ENCODE measurements around the gene MS4A8.

Gene MS4A8

GRCh38 chr11:60719391-60719790, 20.0 kb downstream of the MS4A8 start:
- Histone ChIP-seq H3K9ac (ENCODE audit: low read depth in 1 of 2, low read length in 2 of 2) (no peak overlapping the region), H3K4me1 (ENCODE audit: control insufficient read depth in 1 of 2, insufficient read depth in 2 of 2, low read length in 2 of 2) (peaks cover 19 to 21% of the 10 kb centered on the region in 2 donors), H3K9me3 (ENCODE audit: control insufficient read depth in 1 of 2, low read length in 2 of 2) (peaks cover 7 to 12% of the 10 kb centered on the region in 2 donors), H3K36me3 (ENCODE audit: control insufficient read depth in 1 of 2, insufficient read depth in 2 of 2, low read length in 2 of 2) (no peaks in the 10 kb centered on the region), H3K27me3 (ENCODE audit: control insufficient read depth in 1 of 2, insufficient read depth in 2 of 2, low read length in 2 of 2) (no peaks in the 10 kb centered on the region), H3K27ac (ENCODE audit: low read depth, low read length) (peak overlapping the region; percentile 43), H3K4me3 (ENCODE audit: low read depth in 1 of 2, low read length in 2 of 2) (no peak overlapping the region)

- Histone ChIP-seq H3K4me1 (ENCODE audit: control insufficient read depth in 1 of 2, insufficient read depth in 2 of 2, low read length in 2 of 2) (peaks cover 19 to 21% of the 10 kb centered on the region in 2 donors), H3K9me3 (ENCODE audit: control insufficient read depth in 1 of 2, low read length in 2 of 2) (peaks cover 7 to 12% of the 10 kb centered on the region in 2 donors), H3K9ac (ENCODE audit: low read depth in 1 of 2, low read length in 2 of 2) (no peak overlapping the region), H3K36me3 (ENCODE audit: control insufficient read depth in 1 of 2, insufficient read depth in 2 of 2, low read length in 2 of 2) (no peaks in the 10 kb centered on the region), H3K27me3 (ENCODE audit: control insufficient read depth in 1 of 2, insufficient read depth in 2 of 2, low read length in 2 of 2) (no peaks in the 10 kb centered on the region), H3K27ac (ENCODE audit: low read depth, low read length) (no peak overlapping the region), H3K4me3 (ENCODE audit: low read depth in 1 of 2, low read length in 2 of 2) (no peak overlapping the region)
Measured at GRCh38 chr11:60720460-60720859, 21.0 kb downstream of the MS4A8 start.

DNA sequence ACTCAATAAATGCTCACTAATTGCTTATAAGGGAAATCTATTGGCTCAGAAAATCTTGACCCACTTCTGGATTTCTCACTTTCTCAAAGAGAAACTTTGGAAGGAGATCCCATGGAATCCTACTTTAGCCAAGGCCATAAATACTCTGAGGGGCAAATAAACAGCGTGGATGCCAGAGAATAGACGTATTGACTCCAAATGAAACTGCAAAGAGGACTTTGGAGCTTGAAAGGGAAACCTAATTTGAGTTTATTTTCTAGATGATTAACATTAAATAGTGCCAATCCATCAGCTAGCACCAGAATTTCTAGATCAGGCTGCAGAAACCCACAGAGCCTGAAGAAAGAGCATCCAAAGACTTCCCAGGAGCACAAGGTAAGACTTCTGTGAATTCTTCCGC, 25.0 kb downstream of the MS4A8 start, which contains the start of gene MS4A18:
Gene MS4A18, plus strand, starts transcription at position 301 of the 400 bp plus-strand sequence.
- Histone ChIP-seq H3K9me3 (ENCODE audit: control insufficient read depth in 1 of 2, low read length in 2 of 2) (no peaks in the 10 kb centered on the region), H3K36me3 (ENCODE audit: control insufficient read depth in 1 of 2, insufficient read depth in 2 of 2, low read length in 2 of 2) (no peaks in the 10 kb centered on the region), H3K4me3 (ENCODE audit: low read depth in 1 of 2, low read length in 2 of 2) (no peak within 1 kb of the TSS), H3K9ac (ENCODE audit: low read depth in 1 of 2, low read length in 2 of 2) (no peak within 1 kb of the TSS), H3K27me3 (ENCODE audit: control insufficient read depth in 1 of 2, insufficient read depth in 2 of 2, low read length in 2 of 2) (peaks cover 0 to 6% of the 10 kb centered on the region in 2 donors), H3K4me1 (ENCODE audit: control insufficient read depth in 1 of 2, insufficient read depth in 2 of 2, low read length in 2 of 2) (peaks cover 12 to 13% of the 10 kb centered on the region in 2 donors), H3K27ac (ENCODE audit: low read depth, low read length) (no peak within 1 kb of the TSS)

GRCh38 chr11:60725592-60725991, 26.2 kb downstream of the MS4A8 start:
- no peak overlapping the region for H3K9ac ChIP-seq (ENCODE audit: low read depth in 1 of 2, low read length in 2 of 2)

GRCh38 chr11:60731586-60731985, 32.2 kb downstream of the MS4A8 start:
- no peaks in the 10 kb centered on the region for H3K4me1 ChIP-seq (ENCODE audit: control insufficient read depth in 1 of 2, insufficient read depth in 2 of 2, low read length in 2 of 2)
- H3K36me3 ChIP-seq (ENCODE audit: control insufficient read depth in 1 of 2, insufficient read depth in 2 of 2, low read length in 2 of 2): no peaks in the 10 kb centered on the region
- H3K27ac ChIP-seq (ENCODE audit: low read depth, low read length): no peak overlapping the region
- no peak overlapping the region for H3K4me3 ChIP-seq (ENCODE audit: low read depth in 1 of 2, low read length in 2 of 2)
- H3K9me3 ChIP-seq (ENCODE audit: control insufficient read depth in 1 of 2, low read length in 2 of 2): no peaks in the 10 kb centered on the region
- H3K9ac ChIP-seq (ENCODE audit: low read depth in 1 of 2, low read length in 2 of 2): no peak overlapping the region
- H3K27me3 ChIP-seq (ENCODE audit: control insufficient read depth in 1 of 2, insufficient read depth in 2 of 2, low read length in 2 of 2): peaks cover 0 to 6% of the 10 kb centered on the region in 2 donors

More at GRCh38 chr11:60725592-60725991, 26.2 kb downstream of the MS4A8 start:
- H3K9me3 ChIP-seq (ENCODE audit: control insufficient read depth in 1 of 2, low read length in 2 of 2): no peaks in the 10 kb centered on the region
- peaks cover 3 to 4% of the 10 kb centered on the region in 2 donors for H3K4me1 ChIP-seq (ENCODE audit: control insufficient read depth in 1 of 2, insufficient read depth in 2 of 2, low read length in 2 of 2)
- no peaks in the 10 kb centered on the region for H3K36me3 ChIP-seq (ENCODE audit: control insufficient read depth in 1 of 2, insufficient read depth in 2 of 2, low read length in 2 of 2)
- no peak overlapping the region for H3K4me3 ChIP-seq (ENCODE audit: low read depth in 1 of 2, low read length in 2 of 2)
- H3K27me3 ChIP-seq (ENCODE audit: control insufficient read depth in 1 of 2, insufficient read depth in 2 of 2, low read length in 2 of 2): peaks cover 0 to 6% of the 10 kb centered on the region in 2 donors
- H3K27ac ChIP-seq (ENCODE audit: low read depth, low read length): no peak overlapping the region

GRCh38 chr11:60734279-60734678, 34.9 kb downstream of the MS4A8 start:
- Histone ChIP-seq H3K4me3 (ENCODE audit: low read depth in 1 of 2, low read length in 2 of 2) (no peak overlapping the region), H3K36me3 (ENCODE audit: control insufficient read depth in 1 of 2, insufficient read depth in 2 of 2, low read length in 2 of 2) (no peaks in the 10 kb centered on the region), H3K27ac (ENCODE audit: low read depth, low read length) (no peak overlapping the region), H3K27me3 (ENCODE audit: control insufficient read depth in 1 of 2, insufficient read depth in 2 of 2, low read length in 2 of 2) (no peaks in the 10 kb centered on the region), H3K9ac (ENCODE audit: low read depth in 1 of 2, low read length in 2 of 2) (no peak overlapping the region), H3K9me3 (ENCODE audit: control insufficient read depth in 1 of 2, low read length in 2 of 2) (no peaks in the 10 kb centered on the region), H3K4me1 (ENCODE audit: control insufficient read depth in 1 of 2, insufficient read depth in 2 of 2, low read length in 2 of 2) (no peaks in the 10 kb centered on the region)

DNA sequence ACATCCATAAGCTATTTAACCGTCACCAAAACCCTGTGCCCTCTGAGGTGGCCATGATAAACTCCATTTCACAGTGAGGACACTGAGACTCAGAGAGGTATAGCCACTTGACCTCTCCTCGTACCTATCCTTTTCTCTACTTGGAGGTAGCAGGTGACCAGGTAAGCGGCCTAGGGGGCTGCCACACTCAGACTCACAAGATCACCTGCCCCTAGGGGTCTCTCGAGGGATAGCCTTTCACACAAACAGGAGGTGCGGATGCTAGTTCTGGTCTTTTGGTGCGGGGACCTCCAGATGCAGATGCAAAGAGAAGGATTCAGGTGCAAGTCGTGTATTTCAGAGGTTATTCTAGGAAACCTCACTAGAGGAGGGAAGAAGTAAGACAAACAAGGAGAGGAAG, 39.7 kb downstream of the MS4A8 start:
- H3K4me3 ChIP-seq (ENCODE audit: low read depth in 1 of 2, low read length in 2 of 2): no peak overlapping the region
- no peaks in the 10 kb centered on the region for H3K9me3 ChIP-seq (ENCODE audit: control insufficient read depth in 1 of 2, low read length in 2 of 2)
- no peaks in the 10 kb centered on the region for H3K27me3 ChIP-seq (ENCODE audit: control insufficient read depth in 1 of 2, insufficient read depth in 2 of 2, low read length in 2 of 2)
- no peak overlapping the region for H3K9ac ChIP-seq (ENCODE audit: low read depth in 1 of 2, low read length in 2 of 2)
- H3K4me1 ChIP-seq (ENCODE audit: control insufficient read depth in 1 of 2, insufficient read depth in 2 of 2, low read length in 2 of 2): peaks cover 5 to 11% of the 10 kb centered on the region in 2 donors
- no peak overlapping the region for H3K27ac ChIP-seq (ENCODE audit: low read depth, low read length)
- no peaks in the 10 kb centered on the region for H3K36me3 ChIP-seq (ENCODE audit: control insufficient read depth in 1 of 2, insufficient read depth in 2 of 2, low read length in 2 of 2)

DNA sequence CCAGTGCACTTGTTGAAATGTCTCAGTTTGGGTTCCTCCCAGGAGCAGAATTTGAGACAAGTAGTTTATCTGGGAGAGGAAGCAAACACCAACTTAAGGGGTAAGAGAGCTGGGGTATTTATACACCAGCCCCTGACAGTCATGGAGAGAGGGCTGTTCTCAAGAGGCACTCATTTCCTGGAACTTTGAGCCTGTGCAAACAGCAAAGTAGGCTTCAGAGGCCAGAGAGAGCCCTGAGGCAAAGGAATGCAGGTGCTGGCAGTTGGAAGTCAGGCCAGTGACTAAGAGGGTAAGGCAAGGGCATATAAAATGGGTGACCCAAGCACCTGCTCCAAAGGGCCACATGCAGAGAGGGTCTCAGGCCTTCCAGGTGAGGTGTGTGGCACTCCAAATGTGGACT, 41.2 kb downstream of the MS4A8 start:
- Histone ChIP-seq H3K4me1 (ENCODE audit: control insufficient read depth in 1 of 2, insufficient read depth in 2 of 2, low read length in 2 of 2) (peaks cover 5 to 11% of the 10 kb centered on the region in 2 donors), H3K27me3 (ENCODE audit: control insufficient read depth in 1 of 2, insufficient read depth in 2 of 2, low read length in 2 of 2) (no peaks in the 10 kb centered on the region), H3K4me3 (ENCODE audit: low read depth in 1 of 2, low read length in 2 of 2) (no peak overlapping the region), H3K27ac (ENCODE audit: low read depth, low read length) (no peak overlapping the region), H3K36me3 (ENCODE audit: control insufficient read depth in 1 of 2, insufficient read depth in 2 of 2, low read length in 2 of 2) (no peaks in the 10 kb centered on the region), H3K9me3 (ENCODE audit: control insufficient read depth in 1 of 2, low read length in 2 of 2) (no peaks in the 10 kb centered on the region), H3K9ac (ENCODE audit: low read depth in 1 of 2, low read length in 2 of 2) (no peak overlapping the region)

GRCh38 chr11:60741421-60741820, 42.0 kb downstream of the MS4A8 start:
- H3K27ac ChIP-seq (ENCODE audit: low read depth, low read length): no peak overlapping the region
- H3K36me3 ChIP-seq (ENCODE audit: control insufficient read depth in 1 of 2, insufficient read depth in 2 of 2, low read length in 2 of 2): no peaks in the 10 kb centered on the region
- no peak overlapping the region for H3K9ac ChIP-seq (ENCODE audit: low read depth in 1 of 2, low read length in 2 of 2)
- H3K9me3 ChIP-seq (ENCODE audit: control insufficient read depth in 1 of 2, low read length in 2 of 2): no peaks in the 10 kb centered on the region
- H3K4me1 ChIP-seq (ENCODE audit: control insufficient read depth in 1 of 2, insufficient read depth in 2 of 2, low read length in 2 of 2): peaks cover 5 to 11% of the 10 kb centered on the region in 2 donors
- no peak overlapping the region for H3K4me3 ChIP-seq (ENCODE audit: low read depth in 1 of 2, low read length in 2 of 2)
- no peaks in the 10 kb centered on the region for H3K27me3 ChIP-seq (ENCODE audit: control insufficient read depth in 1 of 2, insufficient read depth in 2 of 2, low read length in 2 of 2)

DNA sequence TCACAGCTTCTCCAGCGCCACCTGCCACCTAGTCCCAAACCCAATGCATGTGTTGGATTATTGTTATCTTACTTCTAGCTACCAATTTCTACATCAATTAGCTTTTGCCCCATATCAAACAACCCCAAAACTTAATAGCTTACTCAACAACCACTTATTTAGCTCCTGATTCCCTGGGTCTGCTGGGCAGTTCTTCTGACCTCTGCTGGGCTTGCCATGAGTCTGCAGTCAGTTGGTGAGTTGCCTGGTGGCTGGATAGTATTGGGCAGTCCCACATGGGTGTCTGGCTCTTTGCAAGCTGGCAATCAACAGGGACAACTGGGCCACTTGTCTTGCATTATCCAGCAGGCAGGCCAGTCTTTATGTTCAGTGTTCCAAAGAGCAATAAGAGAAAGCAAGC, 43.6 kb downstream of the MS4A8 start:
- no peaks in the 10 kb centered on the region for H3K9me3 ChIP-seq (ENCODE audit: control insufficient read depth in 1 of 2, low read length in 2 of 2)
- no peak overlapping the region for H3K9ac ChIP-seq (ENCODE audit: low read depth in 1 of 2, low read length in 2 of 2)
- no peaks in the 10 kb centered on the region for H3K27me3 ChIP-seq (ENCODE audit: control insufficient read depth in 1 of 2, insufficient read depth in 2 of 2, low read length in 2 of 2)
- no peak overlapping the region for H3K4me3 ChIP-seq (ENCODE audit: low read depth in 1 of 2, low read length in 2 of 2)
- no peaks in the 10 kb centered on the region for H3K36me3 ChIP-seq (ENCODE audit: control insufficient read depth in 1 of 2, insufficient read depth in 2 of 2, low read length in 2 of 2)
- peaks cover 5 to 11% of the 10 kb centered on the region in 2 donors for H3K4me1 ChIP-seq (ENCODE audit: control insufficient read depth in 1 of 2, insufficient read depth in 2 of 2, low read length in 2 of 2)
- H3K27ac ChIP-seq (ENCODE audit: low read depth, low read length): no peak overlapping the region

- Histone ChIP-seq H3K9me3 (ENCODE audit: control insufficient read depth in 1 of 2, low read length in 2 of 2) (no peaks in the 10 kb centered on the region), H3K36me3 (ENCODE audit: control insufficient read depth in 1 of 2, insufficient read depth in 2 of 2, low read length in 2 of 2) (no peaks in the 10 kb centered on the region), H3K27ac (ENCODE audit: low read depth, low read length) (no peak overlapping the region), H3K4me3 (ENCODE audit: low read depth in 1 of 2, low read length in 2 of 2) (no peak overlapping the region), H3K4me1 (ENCODE audit: control insufficient read depth in 1 of 2, insufficient read depth in 2 of 2, low read length in 2 of 2) (peaks cover 5 to 11% of the 10 kb centered on the region in 2 donors), H3K9ac (ENCODE audit: low read depth in 1 of 2, low read length in 2 of 2) (no peak overlapping the region), H3K27me3 (ENCODE audit: control insufficient read depth in 1 of 2, insufficient read depth in 2 of 2, low read length in 2 of 2) (no peaks in the 10 kb centered on the region)
Measured at GRCh38 chr11:60744114-60744513, 44.7 kb downstream of the MS4A8 start.
